Measurements from ENCODE around the gene TMEM151B.
"Not testable (repeated sequence)": the region's sequence is repeated elsewhere in the genome, so short reads cannot be mapped to it uniquely, and the experiment has no call there.

TMEM151B gene

DNA sequence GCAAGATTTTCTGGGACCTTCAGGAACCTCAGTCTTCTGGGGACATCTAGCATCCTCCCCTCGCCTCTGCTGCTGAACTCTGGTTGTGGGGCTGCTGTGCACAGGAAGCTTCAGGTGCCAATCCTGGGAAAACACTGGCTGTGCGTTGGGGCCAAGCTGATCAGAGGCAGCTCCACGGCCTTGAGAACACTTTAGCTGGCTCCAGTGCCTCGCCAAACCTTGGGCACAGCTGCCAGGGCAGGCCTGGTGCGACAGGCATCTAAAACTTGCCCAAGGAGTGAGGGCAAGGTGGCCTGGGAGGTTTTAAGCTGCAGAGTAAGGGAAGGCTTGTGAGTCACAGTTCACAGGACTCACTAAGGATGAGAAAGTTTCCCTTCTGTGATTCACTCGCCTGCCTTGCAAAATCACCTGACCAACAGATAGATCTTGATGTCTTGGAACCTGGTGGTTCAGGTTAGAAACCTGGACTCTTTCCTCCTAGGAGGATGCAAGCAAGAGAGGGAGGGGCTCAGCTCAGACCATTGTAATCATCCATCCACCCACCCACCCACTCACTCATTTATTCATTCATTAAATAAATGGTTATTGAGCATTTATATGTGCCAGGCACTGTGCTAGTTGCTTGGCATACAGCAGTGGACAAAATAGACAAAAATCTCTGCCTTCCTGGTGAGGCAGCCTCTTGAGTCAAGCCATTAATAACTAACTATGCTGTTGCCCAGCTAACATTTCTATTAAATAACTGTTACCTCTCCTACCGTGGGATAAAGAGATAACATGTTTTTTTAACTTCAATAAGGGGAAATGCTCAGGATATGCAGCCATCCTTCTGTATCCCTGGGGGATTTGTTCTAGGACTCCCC lies 69.7 kb downstream of the TMEM151B start:
- DNase-seq = no peak

GRCh38 chr6:44341095-44341890 lies 71.0 kb downstream of the TMEM151B start:
- DNase-seq = no peak

DNA sequence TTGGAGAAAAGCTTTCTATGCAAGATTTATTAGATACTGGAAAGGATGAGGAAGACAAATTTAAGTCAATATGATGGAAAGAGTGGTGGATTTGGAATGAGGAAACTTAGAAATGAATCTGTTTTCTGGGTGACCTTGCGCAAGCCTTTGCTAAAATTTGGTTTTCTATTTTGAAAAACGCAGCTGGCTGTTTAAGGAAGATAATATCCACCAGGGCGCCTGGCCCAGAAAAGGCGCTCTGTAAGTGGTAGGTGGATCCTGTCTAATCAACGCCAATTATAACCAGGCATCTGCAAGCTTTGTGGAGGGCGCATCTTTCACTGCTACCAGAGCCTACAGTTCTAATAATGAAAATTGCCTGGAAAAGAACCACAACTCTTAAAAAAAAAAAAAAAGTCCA lies 71.8 kb downstream of the TMEM151B start:
- DNase-seq = no peak

DNA sequence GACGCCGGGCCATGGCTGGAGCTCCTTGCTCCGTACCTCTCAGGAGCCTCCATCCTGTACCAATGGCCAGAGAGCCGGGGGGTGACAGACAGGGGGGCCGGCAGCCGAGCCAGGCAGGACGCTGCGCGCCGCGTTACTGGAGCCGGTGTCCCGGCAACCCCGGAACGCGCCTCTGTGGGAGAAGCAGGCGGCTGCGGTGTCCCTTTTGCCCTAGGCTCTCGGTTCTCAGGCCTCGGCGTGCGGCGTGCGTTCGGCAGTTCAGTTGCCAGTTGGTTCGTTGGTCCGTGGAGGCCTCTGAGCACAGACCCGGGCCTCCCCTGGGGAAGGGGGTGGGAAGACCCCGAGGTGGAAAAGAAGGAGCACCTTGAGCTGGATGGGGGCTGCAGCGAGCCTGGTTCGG lies 72.2 kb downstream of the TMEM151B start, which contains the start of gene SPATS1:
Gene SPATS1 (plus strand): TSS at position 162 of the 400 bp plus-strand sequence. CDS start 446 bp downstream, outside the sequence.
- DNase-seq = no peak

- not testable (repeated sequence) for DNase-seq
Observed at GRCh38 chr6:44346818-44347217, 76.6 kb downstream of the TMEM151B start.

DNA sequence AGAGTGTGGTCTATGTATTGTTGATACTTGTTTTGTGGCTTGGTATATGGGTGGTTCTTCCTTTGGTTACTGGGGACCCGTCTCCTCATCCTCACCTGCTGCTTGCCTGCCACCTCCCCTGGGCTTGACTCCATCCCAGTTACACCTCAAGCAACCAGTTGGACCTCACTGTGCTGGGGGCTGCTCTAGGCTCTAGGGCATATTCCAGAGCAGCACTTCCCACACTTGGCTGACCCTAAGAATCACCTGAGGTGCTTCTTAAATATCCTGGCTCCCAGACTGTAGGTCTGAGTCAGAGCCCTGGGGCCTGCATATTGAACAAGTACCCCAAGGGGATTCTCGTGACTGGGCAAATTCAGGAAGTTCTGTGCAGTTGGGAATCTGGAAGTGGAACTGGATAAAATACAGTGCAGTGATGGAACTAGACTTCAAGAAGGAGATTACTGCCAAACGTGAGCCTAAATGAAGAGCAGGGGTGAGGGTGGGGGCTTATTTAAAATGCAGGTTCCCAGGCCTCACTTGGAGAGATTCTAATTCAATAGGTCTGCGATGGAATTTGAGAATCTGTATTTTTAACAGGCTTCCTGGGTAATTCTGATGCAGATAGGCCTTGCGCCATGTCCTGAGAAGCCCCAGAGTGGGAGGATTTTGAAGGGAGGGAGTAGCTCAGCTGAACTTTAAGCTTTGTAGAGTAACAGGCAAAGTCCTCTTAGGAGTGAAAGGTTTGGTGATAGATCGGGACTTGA lies 79.8 kb downstream of the TMEM151B start:
- DNase-seq = no peak

DNA sequence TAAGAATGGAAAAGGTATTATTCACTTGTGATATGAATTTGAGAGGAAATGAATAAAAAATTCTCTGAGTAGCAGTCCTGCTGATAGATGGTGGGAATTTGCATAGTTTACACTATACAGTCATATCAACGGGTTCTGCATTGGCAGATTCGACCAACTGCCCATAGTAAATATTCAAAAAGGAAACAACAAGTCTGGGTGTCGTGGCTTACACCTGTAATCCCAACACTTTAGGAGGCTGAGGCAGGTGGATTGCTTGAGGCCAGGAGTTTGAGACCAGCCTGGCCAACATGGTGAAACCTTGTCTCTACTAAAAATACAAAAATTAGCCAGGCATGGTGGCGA lies 80.4 kb downstream of the TMEM151B start:
- not testable (repeated sequence) for DNase-seq

- DNase-seq = no peak
Observed at GRCh38 chr6:44352259-44352658, 82.0 kb downstream of the TMEM151B start.

DNA sequence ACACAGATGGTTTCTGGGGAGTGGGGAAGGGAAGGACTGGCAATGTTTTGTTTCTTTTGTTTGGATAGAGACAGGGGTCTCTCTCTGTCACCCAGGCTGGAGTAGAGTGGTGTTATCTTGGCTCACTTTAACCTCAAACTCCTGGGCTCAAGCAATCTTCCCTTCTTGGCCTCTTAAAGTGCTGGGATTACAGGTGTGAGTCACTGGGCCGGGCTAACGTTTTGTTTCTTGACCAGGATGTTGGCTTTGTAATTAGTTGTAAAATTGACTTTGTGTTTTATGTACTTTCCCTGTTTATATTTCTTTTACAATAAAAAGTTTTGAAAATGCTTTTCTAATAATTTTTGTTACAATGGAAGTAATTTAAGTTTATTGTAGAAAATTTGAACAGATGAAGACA lies 83.1 kb downstream of the TMEM151B start:
- DNase-seq = no peak

DNA sequence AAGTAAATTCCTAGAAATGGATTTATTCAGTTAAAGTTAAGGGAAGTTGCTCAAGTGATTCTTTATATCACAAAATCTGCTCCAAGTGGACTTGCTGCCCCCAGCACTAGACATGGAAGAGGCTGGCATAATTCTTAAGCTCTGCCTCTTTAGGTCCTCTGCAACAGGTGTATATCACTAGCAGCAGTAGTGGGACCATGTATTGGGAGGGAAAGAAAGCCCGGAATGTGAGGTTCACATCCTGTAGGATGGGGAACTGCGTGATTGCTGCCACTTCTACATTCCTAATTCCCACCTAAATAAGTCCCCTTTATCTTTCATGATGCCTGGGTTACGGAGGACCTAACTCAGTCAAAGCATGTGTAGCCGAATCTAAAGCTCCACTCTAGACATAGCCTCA lies 85.4 kb downstream of the TMEM151B start:
- no peak for DNase-seq

GRCh38 chr6:44356487-44356886 lies 86.2 kb downstream of the TMEM151B start:
- DNase-seq = no peak

Data from NCI-H2081 treated with DMSO at 0.1 percent for 48 hours (cell line).